Neural progenitor cell (in vitro differentiated cells): ENCODE measurements around the gene DISP3. TPM values are rescaled to one million over a fixed set of nuclear protein-coding genes. Genes with fewer than 3 reads are reported as not detected.

ENCODE experiments used
- DNase-seq: peaks from one replicate; pipeline ENCODE4 v3.0.0-alpha.2; 2016; ENCODE audit warnings: low spot score
- H2AFZ ChIP-seq: fragments of 200-600 bp; sonication (generic); replicated peaks from 2 replicates; pipeline ENCODE4 v1.6.1; 2016; ENCODE audit warnings: antibody characterized with exemption
- H3F3A ChIP-seq: fragments of 200-600 bp; sonication (generic); 2 replicates; pipeline ENCODE4 v1.6.1; 2016; ENCODE audit warnings: antibody characterized with exemption, low read depth
- H3K27ac ChIP-seq: fragments of 200-600 bp; sonication (generic); 2 replicates; pipeline ENCODE4 v1.5.1; 2016; ENCODE audit warnings: mild to moderate bottlenecking
- H3K27me3 ChIP-seq: fragments of 200-600 bp; sonication (generic); 2 replicates; pipeline ENCODE4 v1.6.1; 2016; ENCODE audit warnings: mild to moderate bottlenecking, moderate library complexity
- H3K36me3 ChIP-seq: fragments of 200-600 bp; sonication (generic); 2 replicates; pipeline ENCODE4 v1.5.1; 2016
- H3K4me1 ChIP-seq: fragments of 200-600 bp; sonication (generic); 2 replicates; pipeline ENCODE4 v1.6.1; 2016; ENCODE audit warnings: mixed run types
- H3K4me2 ChIP-seq: fragments of 200-600 bp; sonication (generic); 2 replicates; pipeline ENCODE4 v1.6.1; 2016
- H3K4me3 ChIP-seq: fragments of 200-600 bp; sonication (generic); 2 replicates; pipeline ENCODE4 v1.5.1; 2016
- H3K79me2 ChIP-seq: fragments of 200-600 bp; sonication (generic); 2 replicates; pipeline ENCODE4 v1.6.1; 2016; ENCODE audit warnings: low read depth
- H3K9ac ChIP-seq: fragments of 200-600 bp; sonication (generic); 2 replicates; pipeline ENCODE4 v1.6.1; 2016
- H3K9me3 ChIP-seq: fragments of 200-600 bp; sonication (generic); 2 replicates; pipeline ENCODE4 v1.5.1; 2016; ENCODE audit warnings: low read depth
- H4K20me1 ChIP-seq: fragments of 200-600 bp; sonication (generic); 2 replicates; pipeline ENCODE4 v1.6.1; 2016; ENCODE audit warnings: low read depth
- H3K27ac Mint-ChIP-seq: 3 replicates; pipeline ENCODE4 v1.8.0; 2021; ENCODE audit warnings: mixed read lengths
- H3K27me3 Mint-ChIP-seq: 2 replicates; pipeline ENCODE4 v1.8.0; 2022; ENCODE audit warnings: low read depth, mild to moderate bottlenecking, inconsistent platforms, moderate library complexity, mixed read lengths; ENCODE audit not compliant: insufficient read depth
- H3K36me3 Mint-ChIP-seq: 3 replicates; pipeline ENCODE4 v1.8.0; 2021; ENCODE audit warnings: mixed read lengths
- H3K4me1 Mint-ChIP-seq: 3 replicates; pipeline ENCODE4 v1.8.0; 2021; ENCODE audit warnings: mixed read lengths
- H3K4me3 Mint-ChIP-seq: 3 replicates; pipeline ENCODE4 v1.8.0; 2021; ENCODE audit warnings: mild to moderate bottlenecking, moderate library complexity, mixed read lengths
- H3K9me3 Mint-ChIP-seq: 3 replicates; pipeline ENCODE4 v1.8.0; 2020; ENCODE audit warnings: mixed read lengths
- CTCF ChIP-seq: fragments of 200-600 bp; sonication (generic); IDR thresholded peaks from 2 replicates; pipeline ENCODE4 v1.5.1; 2017; ENCODE audit warnings: antibody characterized with exemption, mild to moderate bottlenecking
- EZH2 ChIP-seq: fragments of 200-600 bp; sonication (generic); IDR thresholded peaks from 2 replicates; pipeline ENCODE4 v1.6.1; 2017; ENCODE audit warnings: antibody characterized with exemption, mild to moderate bottlenecking, moderate library complexity
- EZH2phosphoT487 ChIP-seq: fragments of 200-600 bp; sonication (generic); IDR thresholded peaks from 2 replicates; pipeline ENCODE4 v1.6.1; 2017; ENCODE audit warnings: antibody characterized with exemption
- total RNA-seq: library from RNA; depleted of rRNA; stranded (reverse); fragments of >200 nt; gene quantifications from 2 replicates; pipeline ENCODE4 v1.2.3, GENCODE V29; 2015; ENCODE audit warnings: low replicate concordance

Gene DISP3
- total RNA-seq, 1 donor from 2014 or later, result 2.0 TPM

GRCh38 chr1:11461531-11462137 is 17.3 kb upstream of the DISP3 start:
- no peaks in the 10 kb centered on the region for H3K27me3 ChIP-seq
- H3K36me3 ChIP-seq, result no peaks in the 10 kb centered on the region
- Mint-ChIP-seq H3K36me3 (no peaks in the 10 kb centered on the region), H3K27ac (peak overlapping the region; percentile 66), H3K4me1 (peaks cover 20% of the 10 kb centered on the region), H3K9me3 (no peaks in the 10 kb centered on the region), H3K4me3 (peak overlapping the region; percentile 27), H3K27me3 (peaks cover 8% of the 10 kb centered on the region)
- H3K4me3 ChIP-seq, result no peak overlapping the region
- no peaks in the 10 kb centered on the region for H4K20me1 ChIP-seq
- no peak overlapping the region for H3K4me2 ChIP-seq
- no peaks in the 10 kb centered on the region for H3F3A ChIP-seq
- no peaks in the 10 kb centered on the region for H3K4me1 ChIP-seq
- peak overlapping the region; percentile 17 for H2AFZ ChIP-seq
- H3K79me2 ChIP-seq, result no peaks in the 10 kb centered on the region
- TF ChIP-seq EZH2 (no peak), EZH2phosphoT487 (no peak), CTCF (no peak)
- H3K9me3 ChIP-seq, result no peaks in the 10 kb centered on the region
- H3K9ac ChIP-seq, result no peak overlapping the region
- no peak overlapping the region for H3K27ac ChIP-seq
- DNase-seq, result peak; percentile 34

GRCh38 chr1:11462224-11462923 is 16.6 kb upstream of the DISP3 start:
- Histone ChIP-seq H3K4me2 (no peak overlapping the region), H3K9me3 (no peaks in the 10 kb centered on the region), H3K27ac (no peak overlapping the region), H3K79me2 (no peaks in the 10 kb centered on the region), H3K9ac (no peak overlapping the region), H4K20me1 (no peaks in the 10 kb centered on the region), H2AFZ (no peak overlapping the region), H3K27me3 (no peaks in the 10 kb centered on the region), H3K4me1 (no peaks in the 10 kb centered on the region), H3K36me3 (no peaks in the 10 kb centered on the region), H3F3A (no peaks in the 10 kb centered on the region), H3K4me3 (no peak overlapping the region)
- DNase-seq, result no peak
- H3K4me1 Mint-ChIP-seq, result peaks cover 20% of the 10 kb centered on the region
- no peaks in the 10 kb centered on the region for H3K9me3 Mint-ChIP-seq
- no peaks in the 10 kb centered on the region for H3K36me3 Mint-ChIP-seq
- H3K27ac Mint-ChIP-seq, result peak overlapping the region; percentile 82
- H3K4me3 Mint-ChIP-seq, result peak overlapping the region; percentile 30
- no peak for TF ChIP-seq CTCF
- TF ChIP-seq EZH2phosphoT487, result no peak
- no peak for TF ChIP-seq EZH2
- H3K27me3 Mint-ChIP-seq, result peaks cover 8% of the 10 kb centered on the region

- H3K4me2 ChIP-seq, result no peak overlapping the region
- H4K20me1 ChIP-seq, result no peaks in the 10 kb centered on the region
- no peaks in the 10 kb centered on the region for H3K27me3 ChIP-seq
- H3K4me3 ChIP-seq, result no peak overlapping the region
- Mint-ChIP-seq H3K36me3 (no peaks in the 10 kb centered on the region), H3K27me3 (peaks cover 6% of the 10 kb centered on the region), H3K4me3 (no peak overlapping the region), H3K4me1 (peaks cover 19% of the 10 kb centered on the region), H3K27ac (no peak overlapping the region), H3K9me3 (no peaks in the 10 kb centered on the region)
- H3K4me1 ChIP-seq, result no peaks in the 10 kb centered on the region
- H2AFZ ChIP-seq, result no peak overlapping the region
- no peak overlapping the region for H3K9ac ChIP-seq
- H3K36me3 ChIP-seq, result no peaks in the 10 kb centered on the region
- no peak for DNase-seq
- no peaks in the 10 kb centered on the region for H3K79me2 ChIP-seq
- H3K27ac ChIP-seq, result no peak overlapping the region
- H3K9me3 ChIP-seq, result no peaks in the 10 kb centered on the region
- TF ChIP-seq EZH2phosphoT487 (no peak), CTCF (no peak), EZH2 (no peak)
- H3F3A ChIP-seq, result no peaks in the 10 kb centered on the region
Observed at GRCh38 chr1:11463177-11463576, 15.8 kb upstream of the DISP3 start.
